MM.1S (cell line): ENCODE measurements around the gene BTBD8.

Source experiments
- EZH2 ChIP-seq: fragments of 300-600 bp; sonication (generic); optimal IDR thresholded peaks from 2 replicates; pipeline ENCODE3; 2017; ENCODE audit warnings: low read depth, mild to moderate bottlenecking, antibody characterized with exemption, low read length, mixed read lengths
- EZH2phosphoT487 ChIP-seq: fragments of 300-600 bp; sonication (generic); IDR thresholded peaks from 2 replicates; pipeline ENCODE4 v1.6.1; 2018; ENCODE audit warnings: antibody characterized with exemption, low read length
- TF ChIP-seq, protein P1 (sequence below): fragments of 300-600 bp; sonication (generic); IDR thresholded peaks from 2 replicates; pipeline ENCODE4 v1.5.1; 2016; ENCODE audit warnings: antibody characterized with exemption, low read length, mixed read lengths

- TF ChIP-seq, protein P1, sequence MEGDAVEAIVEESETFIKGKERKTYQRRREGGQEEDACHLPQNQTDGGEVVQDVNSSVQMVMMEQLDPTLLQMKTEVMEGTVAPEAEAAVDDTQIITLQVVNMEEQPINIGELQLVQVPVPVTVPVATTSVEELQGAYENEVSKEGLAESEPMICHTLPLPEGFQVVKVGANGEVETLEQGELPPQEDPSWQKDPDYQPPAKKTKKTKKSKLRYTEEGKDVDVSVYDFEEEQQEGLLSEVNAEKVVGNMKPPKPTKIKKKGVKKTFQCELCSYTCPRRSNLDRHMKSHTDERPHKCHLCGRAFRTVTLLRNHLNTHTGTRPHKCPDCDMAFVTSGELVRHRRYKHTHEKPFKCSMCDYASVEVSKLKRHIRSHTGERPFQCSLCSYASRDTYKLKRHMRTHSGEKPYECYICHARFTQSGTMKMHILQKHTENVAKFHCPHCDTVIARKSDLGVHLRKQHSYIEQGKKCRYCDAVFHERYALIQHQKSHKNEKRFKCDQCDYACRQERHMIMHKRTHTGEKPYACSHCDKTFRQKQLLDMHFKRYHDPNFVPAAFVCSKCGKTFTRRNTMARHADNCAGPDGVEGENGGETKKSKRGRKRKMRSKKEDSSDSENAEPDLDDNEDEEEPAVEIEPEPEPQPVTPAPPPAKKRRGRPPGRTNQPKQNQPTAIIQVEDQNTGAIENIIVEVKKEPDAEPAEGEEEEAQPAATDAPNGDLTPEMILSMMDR = no peak
- TF ChIP-seq EZH2 (no peak), EZH2phosphoT487 (no peak)
These were observed 88.5 kb downstream of the BTBD8 start for GRCh38 chr1:92168657-92169056.
